Omental fat pad (tissue), 4 donors: ENCODE measurements around the gene EMID1. TPM values are rescaled to one million over a fixed set of nuclear protein-coding genes. Genes with fewer than 3 reads are reported as not detected.
A peak's percentile ranks its signal among the peaks of the same experiment; 100 is the strongest.

Source experiments
- ATAC-seq: fragments of 150-250 bp; one replicate; pipeline ENCODE4 v1.9.1; 2016; ENCODE audit warnings: mild to moderate bottlenecking, moderate library complexity; ENCODE audit not compliant: low FRiP score
- DNase-seq: peaks from one replicate; pipeline ENCODE4 v3.0.0-alpha.2; 2019; ENCODE audit warnings: low spot score
- CTCF ChIP-seq, 3 donors: fragments of 450-650 bp; IDR thresholded peaks; one replicate each; pipeline ENCODE4 v1.5.1; 2016 to 2017; ENCODE audit warnings: antibody characterized with exemption in 3 of 3, mild to moderate bottlenecking in 3 of 3, moderate library complexity in 2 of 3
- total RNA-seq, 4 donors: library from RNA; depleted of rRNA; stranded (reverse); fragments of >200 nt; gene quantifications; one replicate each; pipeline ENCODE4 v1.1.0, GENCODE V29; 2016

The EMID1 gene
- total RNA-seq, 4 donors from 2014 or later = 1.5 to 2.5 (median 1.7) TPM

GRCh38 chr22:29193021-29193420 lies 12.7 kb upstream of the EMID1 start:
- no peak for DNase-seq
- no peak for ATAC-seq
- TF ChIP-seq CTCF (IDR thresholded peaks at IDR 0.05) = no peak

GRCh38 chr22:29194184-29194583 lies 11.5 kb upstream of the EMID1 start:
- no peak for TF ChIP-seq CTCF (IDR thresholded peaks at IDR 0.05)
- ATAC-seq = no peak
- DNase-seq = no peak

- peak; percentile 19 for ATAC-seq
- TF ChIP-seq CTCF (IDR thresholded peaks at IDR 0.05) = no peak
- no peak for DNase-seq
Observed at GRCh38 chr22:29195118-29195963, 10.4 kb upstream of the EMID1 start.

GRCh38 chr22:29195964-29196666 lies 9.6 kb upstream of the EMID1 start:
- no peak for DNase-seq
- no peak for TF ChIP-seq CTCF (IDR thresholded peaks at IDR 0.05)
- no peak for ATAC-seq

GRCh38 chr22:29197096-29197495 lies 8.6 kb upstream of the EMID1 start:
- DNase-seq = no peak
- no peak for ATAC-seq
- no peak for TF ChIP-seq CTCF (IDR thresholded peaks at IDR 0.05)

- ATAC-seq = no peak
- no peak for TF ChIP-seq CTCF (IDR thresholded peaks at IDR 0.05)
- no peak for DNase-seq
Observed at GRCh38 chr22:29198240-29198639, 7.5 kb upstream of the EMID1 start.
